NCI-H187 treated with DMSO at 0.1 percent for 48 hours (cell line): Measurements from ENCODE around the gene PRSS48.
"Not testable (repeated sequence)": the region's sequence is repeated elsewhere in the genome, so short reads cannot be mapped to it uniquely, and the experiment has no call there.

ENCODE experiments used
- DNase-seq: peaks from one replicate; lab custom pipeline; 2025; lab: John Stamatoyannopoulos, UW

Gene PRSS48

DNA sequence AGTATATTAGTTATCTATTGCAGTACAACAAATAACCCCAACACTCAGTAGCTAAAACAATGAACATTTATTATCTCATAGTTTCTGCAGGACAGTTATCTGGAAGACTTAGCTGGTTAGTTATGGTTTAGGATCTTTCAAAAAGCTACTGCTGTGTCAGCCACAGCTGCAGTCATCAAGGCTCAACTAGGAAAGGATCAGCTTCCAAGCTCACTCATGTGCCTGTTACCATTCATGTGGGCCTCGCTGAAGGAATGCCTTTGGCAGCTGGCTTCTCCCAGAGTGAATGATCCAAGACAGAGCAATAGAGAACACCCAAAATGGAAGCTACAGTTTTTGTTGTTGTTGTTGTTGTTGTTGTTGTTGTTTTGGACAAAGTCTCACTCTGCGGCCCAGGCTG is 13.5 kb upstream of the PRSS48 start:
- no peak for DNase-seq

DNA sequence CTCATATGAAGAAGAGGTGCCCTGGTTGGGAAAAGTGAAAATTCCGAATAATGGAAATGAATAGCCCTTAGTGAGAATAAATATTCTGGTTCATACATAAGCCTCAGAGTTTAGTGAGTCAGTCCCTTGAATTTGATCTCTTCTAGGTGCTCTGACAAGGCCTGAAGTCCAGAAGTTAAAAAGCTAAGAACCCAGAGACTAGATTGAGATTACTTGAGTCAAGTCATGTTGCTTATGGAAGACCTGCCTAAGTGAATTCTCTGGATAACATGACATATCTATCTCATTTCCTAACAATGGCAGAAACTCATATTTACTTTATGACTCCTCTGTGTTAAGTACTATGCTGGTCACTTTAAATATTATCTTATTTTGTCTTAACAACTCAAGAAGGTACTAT is 10.5 kb upstream of the PRSS48 start:
- DNase-seq, result no peak

DNA sequence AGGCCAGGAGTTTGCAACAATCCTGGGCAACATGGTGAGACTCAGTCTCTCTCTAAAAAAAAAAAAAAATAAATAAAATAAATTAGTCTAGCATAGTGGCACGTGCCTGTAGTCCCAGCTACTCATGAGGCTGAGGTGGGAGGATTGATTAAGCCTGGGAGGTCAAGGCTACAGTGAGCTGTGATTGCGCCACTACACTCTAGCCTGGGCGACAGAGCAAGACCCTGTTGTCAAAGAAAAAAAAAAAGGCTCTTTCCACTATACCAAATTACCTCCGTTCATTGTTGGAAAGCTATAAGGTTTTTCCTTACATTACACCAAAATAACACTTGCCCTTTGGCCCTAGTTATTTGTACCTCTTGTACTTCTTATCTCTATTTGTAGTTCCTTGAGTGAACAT is 9.9 kb upstream of the PRSS48 start:
- DNase-seq, result no peak

DNA sequence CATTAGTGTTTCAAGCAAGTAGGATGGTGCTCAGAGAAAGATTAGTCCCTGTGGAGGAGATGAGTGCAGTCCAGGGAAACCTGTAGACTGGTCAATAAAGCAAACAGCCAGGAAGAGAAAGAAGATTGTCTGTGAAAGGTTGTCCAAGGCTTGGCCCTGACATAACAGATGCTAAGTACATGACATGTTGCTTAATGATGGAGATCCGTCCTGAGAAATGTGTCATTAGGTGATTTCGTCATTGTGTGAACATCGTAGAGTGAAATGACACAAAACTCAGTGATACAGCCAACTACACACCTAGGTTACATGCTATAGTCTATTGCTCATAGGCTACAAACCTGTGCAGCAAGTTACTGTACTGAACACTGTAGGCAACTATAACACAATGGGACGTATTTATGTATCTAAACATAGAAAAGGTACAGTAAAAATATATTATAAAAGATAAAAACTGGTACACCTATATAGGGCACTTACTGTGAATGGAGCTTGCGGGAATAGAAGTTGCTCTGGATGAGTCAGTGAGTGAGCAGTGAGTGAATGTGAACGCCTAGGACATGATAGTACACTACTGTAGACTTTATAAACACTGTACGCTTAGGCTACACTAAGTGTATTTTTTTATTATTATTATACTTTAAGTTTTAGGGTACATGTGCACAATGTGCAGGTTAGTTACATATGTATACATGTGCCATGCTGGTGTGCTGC is 9.0 kb upstream of the PRSS48 start:
- no peak for DNase-seq

DNA sequence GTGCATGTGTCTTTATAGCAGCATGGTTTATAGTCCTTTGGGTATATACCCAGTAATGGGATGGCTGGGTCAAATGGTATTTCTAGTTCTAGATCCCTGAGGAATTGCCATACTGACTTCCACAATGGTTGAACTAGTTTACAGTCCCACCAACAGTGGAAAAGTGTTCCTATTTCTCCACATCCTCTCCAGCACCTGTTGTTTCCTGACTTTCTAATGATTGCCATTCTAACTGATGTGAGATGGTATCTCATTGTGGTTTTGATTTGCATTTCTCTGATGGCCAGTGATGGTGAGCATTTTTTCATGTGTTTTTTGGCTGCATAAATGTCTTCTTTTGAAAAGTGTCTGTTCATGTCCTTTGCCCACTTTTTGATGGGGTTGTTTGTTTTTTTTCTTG is 8.1 kb upstream of the PRSS48 start:
- not testable (repeated sequence) for DNase-seq

DNA sequence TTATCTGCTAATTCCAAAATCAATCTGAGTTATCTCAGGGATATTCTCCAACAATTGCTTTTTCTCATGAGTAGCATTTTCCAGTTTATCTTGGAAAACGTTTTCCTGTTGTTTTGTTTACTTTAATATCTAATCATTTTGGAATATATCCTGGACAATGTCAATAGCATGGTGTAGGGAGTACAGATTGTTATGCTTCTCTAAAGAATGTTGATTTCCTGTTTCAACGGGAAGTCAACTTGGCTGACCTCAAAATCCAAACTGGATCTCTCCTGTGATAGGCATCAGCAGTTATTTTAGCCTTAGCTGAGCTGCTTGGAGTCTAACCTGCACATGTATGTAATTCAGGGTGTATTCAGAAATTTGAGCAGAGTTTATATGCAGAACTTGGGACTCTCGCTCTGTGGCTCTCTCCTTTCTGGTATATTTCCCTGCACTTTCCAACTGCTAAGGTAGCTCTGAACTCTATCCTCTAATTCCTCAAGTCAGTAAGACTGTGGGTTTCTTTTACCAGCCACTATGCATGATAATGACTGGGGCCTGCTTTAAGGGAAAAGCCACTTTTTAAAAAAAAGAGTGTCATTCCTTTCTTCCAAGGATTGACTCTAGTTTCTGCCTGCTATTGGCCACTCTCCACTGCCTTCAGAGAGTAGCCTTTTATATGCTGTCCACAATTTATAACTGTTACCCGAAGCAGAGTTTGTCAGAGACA is 7.7 kb downstream of the PRSS48 start:
- no peak for DNase-seq

DNA sequence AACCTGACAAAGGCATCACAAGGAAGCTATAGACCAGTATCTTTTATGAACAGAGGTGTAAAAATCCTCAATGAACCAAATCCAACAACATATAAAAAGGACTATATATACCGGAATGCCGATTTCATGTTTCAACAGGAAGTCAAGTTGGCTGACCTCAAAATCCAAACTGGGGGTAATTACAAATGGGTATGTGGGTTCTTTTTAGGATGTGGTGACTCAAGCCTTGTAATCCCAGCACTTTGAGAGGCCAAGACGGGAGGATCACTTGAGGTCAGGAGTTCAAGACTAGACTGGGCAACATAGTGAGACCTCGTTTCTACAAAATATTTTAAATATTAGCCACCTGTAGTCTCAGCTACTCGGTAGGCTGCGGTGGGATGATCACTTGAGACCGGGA is 10.4 kb downstream of the PRSS48 start:
- DNase-seq, result no peak

DNA sequence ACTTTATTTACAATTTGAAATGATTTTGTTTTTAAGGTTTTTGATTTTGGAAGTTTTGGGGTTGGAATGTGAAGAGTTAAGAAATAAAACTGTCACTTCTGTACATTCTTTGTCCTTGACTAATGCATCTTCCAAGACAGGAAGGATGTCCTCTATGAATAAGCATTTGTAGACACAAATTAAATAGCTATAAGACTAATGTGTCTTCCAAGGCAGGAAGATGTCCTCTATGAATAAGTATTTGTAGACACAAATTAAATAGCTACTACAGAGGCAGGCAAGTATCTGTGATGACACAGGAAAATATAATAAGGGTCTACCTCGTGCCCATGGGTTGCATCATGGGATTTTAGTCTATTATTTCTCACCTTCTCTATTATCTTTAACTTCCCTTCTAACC is 14.5 kb downstream of the PRSS48 start:
- DNase-seq, result no peak

DNA sequence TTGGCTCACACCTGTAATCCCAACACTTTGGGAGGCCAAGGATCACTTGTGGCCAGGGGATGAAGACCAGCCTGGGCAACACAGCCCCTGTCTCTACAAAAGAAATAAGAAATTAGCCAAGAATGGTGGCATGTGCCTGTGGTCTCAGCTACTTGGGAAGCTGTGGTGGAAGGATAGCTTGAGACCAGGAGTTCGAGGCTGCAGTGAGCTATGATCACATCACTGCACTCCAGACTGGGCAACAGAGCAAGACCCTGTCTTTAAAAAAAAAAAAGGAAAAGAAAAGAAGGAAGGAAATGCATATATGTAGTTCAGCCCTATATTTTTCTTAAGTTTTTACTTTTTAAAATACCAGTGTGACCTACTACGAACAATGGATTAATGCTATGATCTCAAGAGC is 15.1 kb downstream of the PRSS48 start:
- no peak for DNase-seq

DNA sequence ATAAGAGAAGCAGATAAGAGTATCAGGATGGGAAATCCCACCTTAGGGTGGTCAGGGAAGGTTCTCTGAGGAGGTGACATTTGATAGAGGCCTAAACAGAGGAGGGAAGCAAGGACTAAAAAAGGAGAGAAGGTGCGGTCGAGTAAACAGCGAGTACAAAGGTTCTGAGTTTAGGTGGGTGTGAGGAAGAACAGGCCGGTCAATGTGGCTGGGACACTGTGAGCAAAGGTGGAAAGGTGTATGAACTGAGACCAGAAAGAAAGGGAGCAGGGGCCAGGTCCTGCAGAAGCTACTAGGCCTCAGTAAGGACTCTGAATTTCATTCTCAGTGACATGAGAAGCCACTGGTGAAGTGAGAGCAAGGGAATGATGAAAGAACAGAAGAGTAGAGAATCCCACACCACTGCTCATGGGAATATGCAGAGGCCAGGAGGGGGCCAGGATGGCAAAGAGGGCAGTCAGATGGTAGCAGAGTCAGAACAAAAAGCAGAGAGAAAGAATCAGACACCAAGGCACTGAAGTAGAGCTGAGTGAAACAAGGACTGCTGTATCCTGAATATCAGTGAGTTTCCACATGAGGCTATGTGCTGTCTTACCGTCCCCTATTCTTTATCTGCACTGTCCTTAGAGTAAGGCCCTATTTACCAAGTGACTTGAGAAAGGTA is 18.0 kb downstream of the PRSS48 start:
- DNase-seq, result no peak

DNA sequence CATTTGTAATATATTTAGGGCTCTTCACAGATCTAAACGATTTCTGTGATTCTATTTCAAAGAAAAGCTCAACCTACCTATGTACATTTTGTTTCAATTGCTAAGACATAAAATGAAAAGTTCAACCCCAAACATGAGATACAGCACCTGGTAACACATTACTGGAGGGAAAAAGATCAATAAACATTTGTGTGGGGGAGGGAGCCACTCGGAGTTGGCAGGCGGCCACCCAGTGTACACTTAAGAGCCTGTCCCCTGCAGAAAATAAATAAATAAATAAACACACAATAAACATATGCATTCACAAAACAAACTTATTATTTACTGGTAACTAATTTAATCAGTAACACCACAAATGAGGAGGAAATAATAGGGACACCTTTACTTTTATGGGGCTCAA is 19.3 kb downstream of the PRSS48 start:
- DNase-seq, result no peak

DNA sequence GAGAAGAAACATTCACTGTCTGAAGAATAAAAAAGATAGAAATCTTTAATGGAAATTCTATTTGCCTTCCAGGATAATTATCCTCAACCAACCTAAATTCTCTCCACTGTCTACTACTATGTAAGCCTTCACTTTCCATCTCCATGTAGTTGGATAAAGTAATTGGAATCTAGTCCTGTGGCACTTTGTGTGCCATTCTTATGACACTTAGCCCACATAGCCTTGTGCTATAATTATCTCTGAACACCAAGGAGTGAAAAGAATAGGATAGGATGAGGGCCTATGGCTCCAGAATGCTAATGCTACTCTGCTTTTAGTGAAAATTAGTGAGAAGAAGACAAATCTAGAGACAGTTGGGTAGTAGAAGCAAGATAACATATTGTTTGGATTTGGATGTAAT is 20.2 kb downstream of the PRSS48 start:
- DNase-seq, result no peak

DNA sequence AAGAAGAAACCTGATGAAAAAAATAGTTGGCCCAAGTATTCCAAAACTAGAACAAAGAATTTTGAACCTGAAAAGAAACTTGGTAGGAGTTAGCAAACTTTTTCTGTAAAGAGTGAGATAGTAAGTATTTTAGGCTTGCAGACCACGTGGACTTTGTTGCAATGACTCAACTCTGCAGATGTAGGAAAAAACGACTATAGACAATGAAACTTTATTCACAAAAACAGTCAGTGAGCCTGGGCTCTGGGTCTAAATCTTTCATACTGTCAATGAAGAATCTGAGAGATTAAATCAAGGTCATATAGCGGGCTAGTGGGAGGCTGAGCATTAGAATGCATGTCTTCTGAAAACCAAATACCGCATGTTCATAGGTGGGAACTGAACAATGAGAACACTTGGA is 25.5 kb downstream of the PRSS48 start:
- DNase-seq, result no peak

DNA sequence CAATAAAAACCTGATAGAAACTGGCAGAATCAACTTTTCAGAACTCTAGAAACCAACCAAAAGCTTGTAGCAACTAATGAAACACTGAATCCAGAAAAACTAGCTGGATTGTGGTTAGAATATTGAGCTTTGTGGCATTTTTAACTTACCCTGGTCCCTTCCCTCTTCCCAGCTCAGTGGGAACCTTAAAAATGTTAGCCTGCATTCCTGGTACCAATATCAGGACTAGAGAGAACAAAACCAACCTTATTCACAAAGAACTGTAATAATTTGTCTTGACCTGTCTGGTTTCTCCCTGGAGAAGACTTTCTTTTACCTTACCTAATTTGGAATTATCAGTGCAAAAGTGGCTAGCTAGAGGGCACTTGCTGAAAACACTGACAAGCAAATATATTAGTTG is 27.3 kb downstream of the PRSS48 start:
- DNase-seq, result no peak

DNA sequence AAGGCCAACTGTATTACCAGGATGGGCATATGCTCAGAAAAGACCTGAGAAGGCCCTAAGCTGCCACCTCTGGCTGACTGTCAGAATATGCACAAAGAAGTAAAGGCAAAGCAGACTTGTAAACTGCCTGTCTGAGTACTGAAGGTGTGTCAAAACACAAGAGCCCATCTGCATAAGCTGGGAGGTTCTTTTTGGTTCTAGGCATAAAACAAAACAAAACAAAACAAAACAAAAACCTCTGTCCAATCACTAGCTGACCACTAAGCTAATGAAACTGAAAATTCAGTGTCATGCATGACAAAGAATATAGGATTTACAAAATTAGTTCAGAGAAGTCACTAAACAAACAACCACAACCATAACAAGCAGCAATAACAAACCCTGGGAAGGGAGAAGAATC is 27.8 kb downstream of the PRSS48 start:
- no peak for DNase-seq

DNA sequence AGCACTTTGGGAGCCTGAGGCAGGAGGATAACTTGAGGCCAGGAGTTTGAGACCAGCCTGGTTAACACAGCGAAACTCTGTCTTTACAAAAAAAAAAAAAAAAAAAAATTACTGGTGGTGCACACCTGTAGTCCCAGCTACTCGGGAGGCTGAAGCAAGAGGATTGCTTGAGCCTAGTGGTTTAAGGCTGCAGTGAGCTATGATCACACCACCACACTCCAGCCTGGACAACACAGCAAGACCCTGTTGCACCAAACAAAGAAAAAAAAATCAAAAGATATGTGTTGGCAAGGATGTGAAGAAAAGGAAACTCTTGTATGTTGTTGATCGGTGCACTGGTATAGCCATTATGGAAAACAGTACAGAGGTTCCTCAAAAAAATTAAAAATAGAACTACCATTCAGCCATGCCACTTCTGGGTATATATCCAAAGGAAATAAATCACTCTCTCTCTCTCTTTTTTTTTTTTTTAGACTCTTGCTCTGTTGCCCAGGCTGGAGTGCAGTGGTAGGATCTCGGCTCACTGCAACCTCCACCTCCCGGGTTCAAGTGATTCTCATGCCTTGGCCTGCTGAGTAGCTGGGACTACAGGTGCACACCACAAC is 33.3 kb downstream of the PRSS48 start:
- DNase-seq, result no peak

DNA sequence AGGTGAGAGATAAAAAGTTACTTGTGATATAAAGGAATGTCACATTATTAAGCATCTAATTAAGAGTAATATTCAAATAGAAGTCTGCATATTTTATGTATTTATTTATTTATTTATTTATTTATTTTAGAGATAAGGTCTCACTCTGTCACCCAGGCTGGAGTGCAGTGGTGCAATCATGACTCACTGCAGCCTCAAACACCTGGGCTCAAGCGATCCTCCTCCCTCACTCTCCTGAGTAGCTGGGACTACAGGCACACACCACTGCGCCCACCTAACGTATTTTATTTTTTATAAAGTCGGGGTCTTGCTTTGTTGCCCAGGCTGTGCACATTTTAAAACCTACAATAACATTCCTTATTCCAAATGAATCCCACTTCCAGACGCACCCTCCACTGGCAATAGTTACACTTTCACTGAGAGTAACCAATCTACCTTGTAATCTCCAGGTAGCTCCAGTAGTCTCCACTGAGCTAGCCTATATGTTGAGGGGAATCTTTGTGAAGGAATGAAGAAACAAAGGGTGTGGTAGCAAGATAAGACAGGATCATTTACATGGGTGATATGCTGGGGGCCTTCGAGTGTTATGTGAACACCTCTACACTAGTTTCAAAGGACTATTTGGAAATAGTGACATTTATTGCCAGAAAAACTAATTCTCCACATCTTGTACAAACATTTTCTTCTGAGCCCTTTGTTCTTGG is 36.5 kb downstream of the PRSS48 start:
- no peak for DNase-seq

DNA sequence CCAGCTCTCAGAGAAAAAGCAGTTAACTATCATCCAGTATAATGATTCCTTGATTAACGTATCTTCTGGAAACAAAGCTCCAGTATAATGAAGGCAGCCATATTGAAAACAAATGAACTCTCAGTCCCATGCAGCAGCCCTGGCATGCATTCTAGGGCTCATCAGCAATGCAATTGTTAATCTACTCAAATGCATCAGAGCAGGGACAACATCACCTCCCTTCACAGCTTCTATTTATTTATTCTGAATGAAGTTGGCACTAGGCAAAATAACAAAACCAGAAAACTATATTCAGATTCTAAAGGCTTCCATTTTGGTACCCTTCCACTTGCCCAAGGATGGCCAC is 37.0 kb downstream of the PRSS48 start:
- no peak for DNase-seq

DNA sequence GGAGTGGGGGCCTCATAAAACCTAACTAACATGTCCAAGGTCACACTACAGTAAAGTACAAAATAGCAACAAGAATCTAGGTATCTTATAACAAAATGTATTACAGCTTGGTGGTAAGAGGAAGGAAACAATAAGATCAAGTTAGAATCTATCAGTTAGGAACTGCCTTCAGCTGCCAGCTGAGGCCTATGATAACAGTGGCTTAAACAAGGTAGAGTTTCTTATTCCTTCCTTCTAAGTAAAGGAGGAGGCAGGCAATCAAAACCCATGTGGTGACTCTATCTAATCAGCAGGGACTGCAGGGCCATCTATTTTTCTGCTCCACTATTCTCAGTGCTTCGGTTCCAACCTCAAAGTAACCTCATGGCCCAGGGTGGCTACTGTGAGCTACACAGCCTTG is 37.5 kb downstream of the PRSS48 start:
- DNase-seq, result no peak

DNA sequence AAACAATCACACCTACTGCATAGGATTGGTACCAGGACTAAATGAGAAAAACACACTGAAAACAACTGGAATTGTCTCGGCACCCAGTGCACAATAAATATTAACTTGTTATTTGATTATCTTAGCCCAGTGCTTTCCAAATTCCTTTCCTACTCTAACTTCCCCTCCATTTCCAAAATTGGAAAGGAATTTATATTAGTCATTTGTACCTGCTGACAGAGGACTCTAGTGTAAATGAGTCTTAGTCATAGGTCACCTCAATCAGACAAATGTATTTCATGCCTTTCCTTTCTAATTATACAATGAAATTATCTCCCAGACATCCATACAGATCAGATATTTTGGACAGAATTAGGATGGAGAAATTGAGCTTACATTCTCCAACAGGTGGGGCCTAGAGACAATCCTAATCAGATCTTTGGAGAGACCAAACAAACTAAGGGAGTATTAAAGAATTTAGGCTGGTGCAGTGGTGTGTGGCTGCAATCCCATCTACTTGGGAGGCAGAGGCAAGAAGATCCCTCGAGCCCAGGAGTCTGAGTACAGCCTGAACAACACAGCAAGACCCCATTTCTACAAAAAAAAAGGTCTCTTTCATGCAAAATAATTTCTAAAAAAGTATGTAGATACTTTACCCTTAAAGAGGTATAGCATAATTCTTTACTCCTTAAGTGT is 38.4 kb downstream of the PRSS48 start:
- no peak for DNase-seq

DNA sequence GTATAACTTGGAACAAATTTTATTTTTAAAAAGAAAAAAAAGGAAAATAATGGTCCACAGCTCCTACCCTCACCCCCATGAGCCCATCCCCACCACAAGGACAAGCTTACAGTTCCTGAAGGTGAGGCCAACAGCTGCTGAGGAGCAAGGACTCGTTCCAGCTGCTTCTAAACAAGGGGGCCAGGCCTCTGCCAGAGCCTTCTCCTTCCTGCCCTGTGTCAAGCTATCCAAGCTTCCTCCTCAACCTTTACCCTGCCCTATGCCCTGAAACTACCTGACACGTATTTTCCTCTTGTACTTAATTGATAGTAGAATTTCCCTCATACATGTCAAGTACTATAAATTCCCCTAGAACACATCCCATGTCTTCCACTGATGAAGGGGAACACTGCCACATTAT is 39.7 kb downstream of the PRSS48 start:
- no peak for DNase-seq
